ENCODE results near the gene FHIT. TPM values are rescaled to one million over a fixed set of nuclear protein-coding genes. Genes with fewer than 3 reads are reported as not detected.

The FHIT gene
- total RNA-seq, 1 donor, result 2.2 TPM

GRCh38 chr3:60025096-60026050 is 1225.9 kb downstream of the FHIT start:
- H3K4me3 ChIP-seq (ENCODE audit: low read depth, low read length), result no peak overlapping the region
- peak; percentile 29 for DNase-seq (ENCODE audit: low read depth)
- no peak for TF ChIP-seq CTCF (IDR thresholded peaks at IDR 0.05; ENCODE audit: insufficient read depth, low read depth, low read length)

- no peak overlapping the region for H3K4me3 ChIP-seq (ENCODE audit: low read depth, low read length)
- no peak for DNase-seq (ENCODE audit: low read depth)
- TF ChIP-seq CTCF (IDR thresholded peaks at IDR 0.05; ENCODE audit: insufficient read depth, low read depth, low read length), result no peak
Measured at GRCh38 chr3:60024400-60024799, 1226.9 kb downstream of the FHIT start.

- no peak overlapping the region for H3K4me3 ChIP-seq (ENCODE audit: low read depth, low read length)
- no peak for DNase-seq (ENCODE audit: low read depth)
- no peak for TF ChIP-seq CTCF (IDR thresholded peaks at IDR 0.05; ENCODE audit: insufficient read depth, low read depth, low read length)
Measured at GRCh38 chr3:60023189-60023588, 1228.1 kb downstream of the FHIT start.

GRCh38 chr3:60017631-60018030 is 1233.6 kb downstream of the FHIT start:
- no peak for TF ChIP-seq CTCF (IDR thresholded peaks at IDR 0.05; ENCODE audit: insufficient read depth, low read depth, low read length)
- no peak overlapping the region for H3K4me3 ChIP-seq (ENCODE audit: low read depth, low read length)
- DNase-seq (ENCODE audit: low read depth), result no peak

- H3K4me3 ChIP-seq (ENCODE audit: low read depth, low read length), result no peak overlapping the region
Measured at GRCh38 chr3:60015032-60015705, 1236.1 kb downstream of the FHIT start.

GRCh38 chr3:60013241-60013640 is 1238.0 kb downstream of the FHIT start:
- TF ChIP-seq CTCF (IDR thresholded peaks at IDR 0.05; ENCODE audit: insufficient read depth, low read depth, low read length), result no peak
- no peak overlapping the region for H3K4me3 ChIP-seq (ENCODE audit: low read depth, low read length)
- no peak for DNase-seq (ENCODE audit: low read depth)

More at GRCh38 chr3:60015032-60015705, 1236.1 kb downstream of the FHIT start:
- no peak for TF ChIP-seq CTCF (IDR thresholded peaks at IDR 0.05; ENCODE audit: insufficient read depth, low read depth, low read length)
- DNase-seq (ENCODE audit: low read depth), result no peak

Measured in fibroblast of villous mesenchyme (primary cell).